OCI-LY7 (cell line): ENCODE results near the gene PTPRQ.

Experiments used
- CTCF ChIP-seq: fragments of 200-600 bp; sonication (generic); conservative IDR thresholded peaks from 2 replicates; pipeline ENCODE4 v1.5.1; 2014; ENCODE audit warnings: mild to moderate bottlenecking, antibody characterized with exemption, low read length, moderate library complexity, mixed read lengths
- EZH2phosphoT487 ChIP-seq: fragments of 200-600 bp; sonication (generic); IDR thresholded peaks from 2 replicates; pipeline ENCODE4 v1.6.1; 2018; ENCODE audit warnings: low read depth, borderline replicate concordance, mild to moderate bottlenecking, mixed run types, antibody characterized with exemption, low read length, moderate library complexity, mixed read lengths

- TF ChIP-seq CTCF (no peak), EZH2phosphoT487 (no peak)
These were observed 65.9 kb downstream of the PTPRQ start for GRCh38 chr12:80509781-80510556.
